ENCODE data around the gene CHERP.
A peak's percentile ranks its signal among the peaks of the same experiment; 100 is the strongest.
"Not testable (repeated sequence)": the region's sequence is repeated elsewhere in the genome, so short reads cannot be mapped to it uniquely, and the experiment has no call there.

The CHERP gene

GRCh38 chr19:16576690-16577530 lies 34.7 kb upstream of the CHERP start:
- DNase-seq = no peak

- DNase-seq = no peak
These were observed 33.8 kb upstream of the CHERP start for GRCh38 chr19:16575861-16576689.

- DNase-seq = no peak
These were observed 33.0 kb upstream of the CHERP start for GRCh38 chr19:16575282-16575681.

- DNase-seq = no peak
These were observed 31.7 kb upstream of the CHERP start for GRCh38 chr19:16573925-16574324.

GRCh38 chr19:16573296-16573695 lies 31.1 kb upstream of the CHERP start:
- DNase-seq = no peak

GRCh38 chr19:16572332-16573211 lies 30.3 kb upstream of the CHERP start, which contains the start of gene SLC35E1:
TSS of gene SLC35E1 (minus strand) at chr19:16572415. CDS start at chr19:16572364, 51 bp downstream.
- DNase-seq = peak; percentile 89 to 96 (median 90)

GRCh38 chr19:16571822-16572331 lies 29.6 kb upstream of the CHERP start:
- peak in 2 of 3 experiments; percentile 59 to 70 for DNase-seq

- DNase-seq = no peak
These were observed 29.0 kb upstream of the CHERP start for GRCh38 chr19:16571283-16571682.

- DNase-seq = no peak
These were observed 27.5 kb upstream of the CHERP start for GRCh38 chr19:16569609-16570320.

GRCh38 chr19:16566702-16567101 lies 24.5 kb upstream of the CHERP start:
- no peak for DNase-seq

- DNase-seq = no peak
These were observed 23.9 kb upstream of the CHERP start for GRCh38 chr19:16566161-16566560.

- no peak for DNase-seq
These were observed 22.6 kb upstream of the CHERP start for GRCh38 chr19:16564842-16565241.

GRCh38 chr19:16562608-16563025 lies 20.4 kb upstream of the CHERP start:
- DNase-seq = no peak

GRCh38 chr19:16561382-16561781 lies 19.1 kb upstream of the CHERP start:
- no peak for DNase-seq

GRCh38 chr19:16559780-16560276 lies 17.6 kb upstream of the CHERP start:
- DNase-seq = no peak

GRCh38 chr19:16554776-16555175 lies 12.5 kb upstream of the CHERP start:
- DNase-seq = no peak

GRCh38 chr19:16551902-16552301 lies 9.7 kb upstream of the CHERP start:
- DNase-seq = not testable (repeated sequence)

GRCh38 chr19:16548956-16549355 lies 6.7 kb upstream of the CHERP start:
- no peak for DNase-seq

GRCh38 chr19:16544473-16545231 lies 2.4 kb upstream of the CHERP start:
- DNase-seq = no peak

GRCh38 chr19:16543734-16544133 lies 1.5 kb upstream of the CHERP start:
- DNase-seq = not testable (repeated sequence)

Measured in NCI-H1417 (cell line).